BE2C (cell line): ENCODE measurements around the gene DRD2.

ENCODE experiments used
- DNase-seq: peaks from one replicate; pipeline ENCODE4 v3.0.0-alpha.2; 2020
- H3K27me3 ChIP-seq: fragments of 250-450 bp; sonication (Bioruptor Pico); 2 replicates; pipeline ENCODE4 v1.5.1; 2020; ENCODE audit warnings: mild to moderate bottlenecking
- H3K36me3 ChIP-seq: fragments of 250-450 bp; sonication (Bioruptor Pico); 2 replicates; pipeline ENCODE4 v1.5.1; 2020; ENCODE audit warnings: mild to moderate bottlenecking
- H3K4me1 ChIP-seq: fragments of 250-450 bp; sonication (Bioruptor Pico); 2 replicates; pipeline ENCODE4 v1.5.1; 2020
- H3K4me3 ChIP-seq: 2 replicates; pipeline ENCODE4 v1.5.1; 2011; ENCODE audit warnings: low read depth, low read length
- H3K9me3 ChIP-seq: fragments of 250-450 bp; sonication (Bioruptor Pico); 2 replicates; pipeline ENCODE4 v1.5.1; 2020
- CTCF ChIP-seq: IDR thresholded peaks from 2 replicates; pipeline ENCODE4 v1.5.1; 2012; ENCODE audit warnings: mild to moderate bottlenecking, low read depth, low read length

The DRD2 gene

GRCh38 chr11:113467545-113467944, 7.7 kb downstream of the DRD2 start:
- Histone ChIP-seq H3K4me1 (peaks cover 4% of the 10 kb centered on the region; the same call in 1 of the 2 replicates), H3K9me3 (no peaks in the 10 kb centered on the region), H3K4me3 (no peak overlapping the region), H3K36me3 (no peaks in the 10 kb centered on the region), H3K27me3 (no peaks in the 10 kb centered on the region)
- no peak for TF ChIP-seq CTCF
- DNase-seq, result no peak

GRCh38 chr11:113465786-113466185, 9.4 kb downstream of the DRD2 start:
- no peaks in the 10 kb centered on the region for H3K27me3 ChIP-seq
- peaks cover under 1% of the 10 kb centered on the region; the same call in 1 of the 2 replicates for H3K36me3 ChIP-seq
- no peak overlapping the region for H3K4me3 ChIP-seq
- no peak for DNase-seq
- H3K9me3 ChIP-seq, result no peaks in the 10 kb centered on the region
- H3K4me1 ChIP-seq, result peaks cover 4% of the 10 kb centered on the region; the same call in 1 of the 2 replicates
- TF ChIP-seq CTCF, result no peak

GRCh38 chr11:113464416-113464815, 10.8 kb downstream of the DRD2 start:
- Histone ChIP-seq H3K36me3 (peaks cover 4% of the 10 kb centered on the region; the same call in 1 of the 2 replicates), H3K27me3 (no peaks in the 10 kb centered on the region)
- TF ChIP-seq CTCF, result no peak

GRCh38 chr11:113462830-113463229, 12.4 kb downstream of the DRD2 start:
- H3K36me3 ChIP-seq, result peaks cover 4% of the 10 kb centered on the region; the same call in 1 of the 2 replicates
- no peak for DNase-seq
- H3K4me3 ChIP-seq, result no peak overlapping the region
- H3K4me1 ChIP-seq, result peaks cover 8% of the 10 kb centered on the region
- no peaks in the 10 kb centered on the region for H3K9me3 ChIP-seq
- TF ChIP-seq CTCF, result no peak
- H3K27me3 ChIP-seq, result no peaks in the 10 kb centered on the region

More at GRCh38 chr11:113464416-113464815, 10.8 kb downstream of the DRD2 start:
- no peak overlapping the region for H3K4me3 ChIP-seq
- no peaks in the 10 kb centered on the region for H3K9me3 ChIP-seq
- no peaks in the 10 kb centered on the region for H3K4me1 ChIP-seq
- DNase-seq, result no peak

GRCh38 chr11:113461639-113462038, 13.6 kb downstream of the DRD2 start:
- H3K4me1 ChIP-seq, result peaks cover 18% of the 10 kb centered on the region
- H3K27me3 ChIP-seq, result no peaks in the 10 kb centered on the region
- H3K9me3 ChIP-seq, result no peaks in the 10 kb centered on the region
- no peak overlapping the region for H3K4me3 ChIP-seq
- DNase-seq, result no peak
- no peak for TF ChIP-seq CTCF
- peaks cover 4% of the 10 kb centered on the region; the same call in 1 of the 2 replicates for H3K36me3 ChIP-seq

- Histone ChIP-seq H3K4me3 (no peak overlapping the region), H3K4me1 (peaks cover 18% of the 10 kb centered on the region), H3K27me3 (no peaks in the 10 kb centered on the region), H3K36me3 (peaks cover 4% of the 10 kb centered on the region; the same call in 1 of the 2 replicates), H3K9me3 (no peaks in the 10 kb centered on the region)
- TF ChIP-seq CTCF, result no peak
- no peak for DNase-seq
Observed at GRCh38 chr11:113460469-113460868, 14.7 kb downstream of the DRD2 start.
